H54 (cell line): ENCODE data around the gene TBL1Y.

Source experiments
- DNase-seq: peaks from one replicate; pipeline ENCODE4 v3.0.0; 2011; ENCODE audit warnings: low spot score, mixed read lengths; ENCODE audit not compliant: insufficient read length
- FAIRE-seq: peaks from 3 replicates; lab custom pipeline; 2011; peaks lifted over from hg19 to GRCh38; lab: Jason Lieb, UNC
- POLR2A ChIP-seq: IDR thresholded peaks from 2 replicates; pipeline ENCODE4 v1.6.1; 2011; ENCODE audit warnings: low read depth, mild to moderate bottlenecking, low read length

TBL1Y gene

GRCh38 chrY:7085606-7086005 lies 175.1 kb downstream of the TBL1Y start:
- FAIRE-seq, result no peak
- peak; percentile 7 for DNase-seq
- no peak for TF ChIP-seq POLR2A

GRCh38 chrY:7092836-7093235 lies 182.3 kb downstream of the TBL1Y start:
- DNase-seq (no peak), FAIRE-seq (no peak)
- no peak for TF ChIP-seq POLR2A

GRCh38 chrY:7094365-7094764 lies 183.9 kb downstream of the TBL1Y start:
- FAIRE-seq (no peak), DNase-seq (no peak)
- TF ChIP-seq POLR2A, result no peak

GRCh38 chrY:7097021-7097420 lies 186.5 kb downstream of the TBL1Y start:
- TF ChIP-seq POLR2A, result no peak
- no peak for DNase-seq
- no peak for FAIRE-seq

GRCh38 chrY:7099742-7100141 lies 189.2 kb downstream of the TBL1Y start:
- FAIRE-seq (no peak), DNase-seq (no peak)
- TF ChIP-seq POLR2A, result no peak

- DNase-seq, result no peak
These were observed 192.2 kb downstream of the TBL1Y start for GRCh38 chrY:7102680-7103079.

GRCh38 chrY:7107179-7107578 lies 196.7 kb downstream of the TBL1Y start:
- no peak for DNase-seq
- TF ChIP-seq POLR2A, result no peak
- FAIRE-seq, result no peak

More at GRCh38 chrY:7102680-7103079, 192.2 kb downstream of the TBL1Y start:
- no peak for TF ChIP-seq POLR2A
- no peak for FAIRE-seq

- DNase-seq (no peak), FAIRE-seq (no peak)
- no peak for TF ChIP-seq POLR2A
These were observed 199.6 kb downstream of the TBL1Y start for GRCh38 chrY:7110086-7110485.

GRCh38 chrY:7115871-7116270 lies 205.4 kb downstream of the TBL1Y start:
- DNase-seq (no peak), FAIRE-seq (no peak)
- TF ChIP-seq POLR2A, result no peak

- DNase-seq (no peak), FAIRE-seq (no peak)
- TF ChIP-seq POLR2A, result no peak
These were observed 211.7 kb downstream of the TBL1Y start for GRCh38 chrY:7122202-7122601.

- no peak for DNase-seq
- FAIRE-seq, result no peak
- TF ChIP-seq POLR2A, result no peak
These were observed 214.9 kb downstream of the TBL1Y start for GRCh38 chrY:7125136-7126056.

- no peak for TF ChIP-seq POLR2A
- DNase-seq (no peak), FAIRE-seq (no peak)
These were observed 217.7 kb downstream of the TBL1Y start for GRCh38 chrY:7128211-7128610.
